NB4 (cell line): ENCODE results near the gene NAALADL2.

ENCODE experiments used
- DNase-seq: peaks from one replicate; pipeline ENCODE4 v3.0.0; 2010; ENCODE audit warnings: low read depth
- H3K4me3 ChIP-seq: one replicate; pipeline ENCODE4 v1.5.1; 2011; ENCODE audit warnings: mild to moderate bottlenecking, low read depth, low read length, moderate library complexity
- CTCF ChIP-seq: IDR thresholded peaks from one replicate; pipeline ENCODE4 v1.5.1; 2012; ENCODE audit warnings: low read depth, low read length
- MAX ChIP-seq: IDR thresholded peaks from 2 replicates; pipeline ENCODE4 v1.6.1; 2011; ENCODE audit warnings: low read depth, low read length
- MYC ChIP-seq: IDR thresholded peaks from 2 replicates; pipeline ENCODE4 v1.6.1; 2011; ENCODE audit warnings: low read depth, low read length
- POLR2A ChIP-seq: IDR thresholded peaks from 2 replicates; pipeline ENCODE4 v1.6.1; 2011; ENCODE audit warnings: mild to moderate bottlenecking; ENCODE audit not compliant: insufficient read length; ENCODE audit errors: extremely low read depth

Gene NAALADL2

GRCh38 chr3:175410251-175410650 is 551.1 kb downstream of the NAALADL2 start:
- no peak for DNase-seq
- TF ChIP-seq MYC (no peak), MAX (no peak), CTCF (no peak), POLR2A (no peak)
- no peak overlapping the region for H3K4me3 ChIP-seq

GRCh38 chr3:175411405-175411804 is 552.3 kb downstream of the NAALADL2 start:
- DNase-seq = no peak
- no peak overlapping the region for H3K4me3 ChIP-seq
- TF ChIP-seq CTCF (no peak), MYC (no peak), POLR2A (no peak), MAX (no peak)

GRCh38 chr3:175411946-175412345 is 552.8 kb downstream of the NAALADL2 start:
- no peak for DNase-seq
- no peak for TF ChIP-seq POLR2A
- TF ChIP-seq MYC = no peak
- TF ChIP-seq MAX = no peak
- TF ChIP-seq CTCF = no peak
- H3K4me3 ChIP-seq = no peak overlapping the region

- no peak for DNase-seq
- TF ChIP-seq MAX = no peak
- no peak for TF ChIP-seq CTCF
- no peak for TF ChIP-seq MYC
- TF ChIP-seq POLR2A = no peak
- no peak overlapping the region for H3K4me3 ChIP-seq
These were observed 554.8 kb downstream of the NAALADL2 start for GRCh38 chr3:175413926-175414325.

- TF ChIP-seq MAX (no peak), MYC (no peak), CTCF (no peak), POLR2A (no peak)
- H3K4me3 ChIP-seq = no peak overlapping the region
- DNase-seq = no peak
These were observed 557.5 kb downstream of the NAALADL2 start for GRCh38 chr3:175416600-175416999.

- no peak for DNase-seq
- TF ChIP-seq POLR2A (no peak), MYC (no peak), CTCF (no peak), MAX (no peak)
- no peak overlapping the region for H3K4me3 ChIP-seq
These were observed 558.3 kb downstream of the NAALADL2 start for GRCh38 chr3:175417426-175417825.
